K562 (cell line): ENCODE measurements around the gene INO80E. TPM values are rescaled to one million over a fixed set of nuclear protein-coding genes. Genes with fewer than 3 reads are reported as not detected.

ENCODE experiments used
- CEBPG ChIP-seq, 3 experiments: fragments of 200-800 bp in 1 of 3; sonication (Bioruptor generic) in 1 of 3; sonication (generic) in 1 of 3; formaldehyde crosslinking in 1 of 3; IDR thresholded peaks in 2 of 3; conservative IDR thresholded peaks in 1 of 3; 2 replicates each; pipeline versions ENCODE4 v1.6.1 to v1.8.0; 2016 to 2022; ENCODE audit warnings: missing compliant biosample characterization in 2 of 3, missing genetic modification characterization in 2 of 3, mild to moderate bottlenecking in 1 of 3, missing genetic modification reagents in 1 of 3
- EZH2 ChIP-seq: IDR thresholded peaks from 2 replicates; pipeline ENCODE4 v1.6.1; 2012; ENCODE audit warnings: low read depth, mild to moderate bottlenecking, inconsistent platforms, low read length, borderline replicate concordance
- HMG20A ChIP-seq: fragments of 450-650 bp; formaldehyde crosslinking; conservative IDR thresholded peaks from 2 replicates; pipeline ENCODE4 v1.4.0; 2020; ENCODE audit warnings: mild to moderate bottlenecking, mixed read lengths
- HMGN3 ChIP-seq: IDR thresholded peaks from 2 replicates; pipeline ENCODE4 v1.6.1; 2011; ENCODE audit warnings: borderline replicate concordance, low read depth, mild to moderate bottlenecking, mixed read lengths, low read length; ENCODE audit not compliant: insufficient read length; ENCODE audit errors: extremely low read depth
- LEF1 ChIP-seq: fragments of 450-650 bp; IDR thresholded peaks from 2 replicates; pipeline ENCODE4 v1.6.1; 2016; ENCODE audit warnings: mild to moderate bottlenecking
- NRF1 ChIP-seq, 2 experiments: fragments of 450-650 bp; IDR thresholded peaks in 1 of 2; conservative IDR thresholded peaks in 1 of 2; 2 replicates each; pipeline ENCODE4 v1.6.1; 2014; ENCODE audit warnings: mild to moderate bottlenecking in 2 of 2
- NUFIP1 ChIP-seq: fragments of 450-650 bp; IDR thresholded peaks from 2 replicates; pipeline ENCODE4 v1.6.1; 2018; ENCODE audit not compliant: partially characterized antibody
- RAD51 ChIP-seq: fragments of 450-650 bp; IDR thresholded peaks from 2 replicates; pipeline ENCODE4 v1.7.1; 2016; ENCODE audit warnings: low read depth, mild to moderate bottlenecking, borderline replicate concordance
- RNF2 ChIP-seq: sonication (generic); IDR thresholded peaks from 2 replicates; pipeline ENCODE4 v1.6.1; 2016
- RNF219 ChIP-seq: fragments of 250-450 bp; sonication (Bioruptor Pico); IDR thresholded peaks from 2 replicates; pipeline ENCODE4 v1.5.0; 2022; ENCODE audit warnings: mild to moderate bottlenecking
- SMARCA4 ChIP-seq: fragments of 450-650 bp; IDR thresholded peaks from 2 replicates; pipeline ENCODE4 v1.6.1; 2016
- SRSF1 ChIP-seq: fragments of 200-400 bp; formaldehyde crosslinking; IDR thresholded peaks from 2 replicates; pipeline ENCODE4 v1.6.1; 2017; ENCODE audit warnings: mild to moderate bottlenecking, low read depth, low read length, moderate library complexity
- TFAM ChIP-seq: fragments of 250-450 bp; sonication (Bioruptor Pico); conservative IDR thresholded peaks from 2 replicates; pipeline ENCODE4 v1.5.0; 2021; ENCODE audit warnings: mild to moderate bottlenecking, moderate library complexity
- ZNF23 ChIP-seq: fragments of 250-450 bp; sonication (Bioruptor Pico); IDR thresholded peaks from 2 replicates; pipeline ENCODE4 v1.4.0; 2020; ENCODE audit warnings: mild to moderate bottlenecking
- ZNF408 ChIP-seq: fragments of 250-450 bp; sonication (Bioruptor Pico); IDR thresholded peaks from 2 replicates; pipeline ENCODE4 v1.4.0; 2020; ENCODE audit warnings: low read depth, mild to moderate bottlenecking, moderate library complexity
- polyA plus RNA-seq, 8 experiments: library from polyadenylated mRNA; depleted of rRNA in 4 of 8; stranded (reverse) in 5 of 8; unstranded in 3 of 8; fragments of >200 nt; fragmentation: Nextera tagmentation in 2 of 8; fragmentation: Illumina TruSeq in 1 of 8; extraction: Ambion mirVana in 2 of 8; extraction: Trizol in 1 of 8; gene quantifications; 2 replicates each; pipeline versions ENCODE4 v1.2.1 to v1.2.3, GENCODE V29; 2011 to 2014; ENCODE audit warnings: inconsistent platforms in 1 of 8, missing spikeins in 1 of 8
- total RNA-seq, 7 experiments: library from RNA; depleted of rRNA in 6 of 7; stranded (reverse); fragments of >200 nt in 6 of 7; fragmentation: Illumina TruSeq in 2 of 7; extraction: Trizol in 2 of 7; gene quantifications; 2 replicates each; pipeline versions ENCODE4 v1.2.1 to v1.2.3, GENCODE V29; 2011 to 2021; ENCODE audit warnings: low replicate concordance in 1 of 7
- TF ChIP-seq, protein P1 (sequence below): fragments of 450-650 bp; formaldehyde crosslinking; IDR thresholded peaks from 2 replicates; pipeline ENCODE4 v1.4.0; 2020; ENCODE audit warnings: mild to moderate bottlenecking
- TF ChIP-seq, protein P2 (sequence below): fragments of 250-450 bp; sonication (Bioruptor Pico); IDR thresholded peaks from 2 replicates; pipeline ENCODE4 v1.9.0; 2021; ENCODE audit warnings: mild to moderate bottlenecking, inconsistent platforms
- TF ChIP-seq, protein P3 (sequence below): fragments of 450-650 bp; formaldehyde crosslinking; IDR thresholded peaks from 2 replicates; pipeline ENCODE4 v1.4.0; 2020; ENCODE audit warnings: mild to moderate bottlenecking, moderate library complexity
- TF ChIP-seq, protein P4 (sequence below), 2 experiments: fragments of 450-650 bp; conservative IDR thresholded peaks; 2 replicates each; pipeline ENCODE4 v1.6.1; 2017; ENCODE audit warnings: mild to moderate bottlenecking in 2 of 2, moderate library complexity in 2 of 2

Gene INO80E
- total and polyA plus RNA-seq, 9 of the 15 experiments (the other 6 are each of a cell fraction or from before 2014, with no cell fraction given): 0.31 to 102 (median 49.3) TPM

DNA sequence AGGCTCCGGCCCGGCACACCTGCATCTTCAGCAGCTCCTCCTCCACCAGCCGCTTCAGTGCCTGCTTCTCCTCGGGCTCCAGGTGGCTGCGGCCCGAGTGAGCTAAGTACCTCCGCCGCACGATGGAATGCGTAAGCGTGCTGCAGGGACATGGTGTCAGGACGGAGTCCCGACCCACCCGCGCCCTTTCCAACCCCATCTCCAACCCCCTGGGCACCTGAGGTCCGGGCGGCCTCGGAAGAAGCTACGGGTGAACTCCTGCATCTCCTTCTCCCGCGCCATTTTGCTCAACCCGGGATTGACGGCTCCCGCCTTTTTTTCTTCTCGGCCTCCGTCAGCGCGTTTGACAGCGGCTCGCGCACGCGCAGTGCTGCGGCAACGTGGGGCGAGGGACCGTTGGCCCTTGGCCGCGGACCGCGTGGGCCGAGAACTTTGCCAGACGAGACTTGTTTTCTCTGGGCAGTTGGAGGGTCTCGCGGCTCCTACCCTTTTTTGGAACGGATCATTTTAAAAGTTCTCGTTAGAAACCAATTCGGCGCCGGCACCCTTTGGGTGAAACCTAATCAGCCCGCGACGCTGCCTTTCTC is 624 bp upstream of the INO80E start, which contains the start of gene HIRIP3 (continued):
- TF ChIP-seq TFAM (CRISPR knock-in tag) (no peak), EZH2 (no peak), SRSF1 (no peak), RAD51 (no peak), SMARCA4 (no peak), LEF1 (no peak), CEBPG (CRISPR knock-in tag; IDR thresholded peaks at IDR 0.05) (no peak), CEBPG (tag; conservative IDR thresholded peaks at IDR 0.05 in 1 of 2, IDR thresholded peaks at IDR 0.05 in 1 of 2) (0 out of 4 replicates have a peak, but pooled peaks of 1 of the 2 experiments have one; percentile 20), ZNF408 (no peak), RNF2 (peak; percentile 58; the same call in 1 of the 2 replicates), HMG20A (no peak), HMGN3 (peak; percentile 48), RNF219 (CRISPR knock-in tag) (no peak), ZNF23 (CRISPR knock-in tag) (no peak), NUFIP1 (no peak), NRF1 (conservative IDR thresholded peaks at IDR 0.05 in 1 of 2, IDR thresholded peaks at IDR 0.05 in 1 of 2) (peak; percentile 97 to 98)
- TF ChIP-seq, protein P1, sequence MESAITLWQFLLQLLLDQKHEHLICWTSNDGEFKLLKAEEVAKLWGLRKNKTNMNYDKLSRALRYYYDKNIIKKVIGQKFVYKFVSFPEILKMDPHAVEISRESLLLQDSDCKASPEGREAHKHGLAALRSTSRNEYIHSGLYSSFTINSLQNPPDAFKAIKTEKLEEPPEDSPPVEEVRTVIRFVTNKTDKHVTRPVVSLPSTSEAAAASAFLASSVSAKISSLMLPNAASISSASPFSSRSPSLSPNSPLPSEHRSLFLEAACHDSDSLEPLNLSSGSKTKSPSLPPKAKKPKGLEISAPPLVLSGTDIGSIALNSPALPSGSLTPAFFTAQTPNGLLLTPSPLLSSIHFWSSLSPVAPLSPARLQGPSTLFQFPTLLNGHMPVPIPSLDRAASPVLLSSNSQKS (CRISPR knock-in tag): no peak
- TF ChIP-seq, protein P2, sequence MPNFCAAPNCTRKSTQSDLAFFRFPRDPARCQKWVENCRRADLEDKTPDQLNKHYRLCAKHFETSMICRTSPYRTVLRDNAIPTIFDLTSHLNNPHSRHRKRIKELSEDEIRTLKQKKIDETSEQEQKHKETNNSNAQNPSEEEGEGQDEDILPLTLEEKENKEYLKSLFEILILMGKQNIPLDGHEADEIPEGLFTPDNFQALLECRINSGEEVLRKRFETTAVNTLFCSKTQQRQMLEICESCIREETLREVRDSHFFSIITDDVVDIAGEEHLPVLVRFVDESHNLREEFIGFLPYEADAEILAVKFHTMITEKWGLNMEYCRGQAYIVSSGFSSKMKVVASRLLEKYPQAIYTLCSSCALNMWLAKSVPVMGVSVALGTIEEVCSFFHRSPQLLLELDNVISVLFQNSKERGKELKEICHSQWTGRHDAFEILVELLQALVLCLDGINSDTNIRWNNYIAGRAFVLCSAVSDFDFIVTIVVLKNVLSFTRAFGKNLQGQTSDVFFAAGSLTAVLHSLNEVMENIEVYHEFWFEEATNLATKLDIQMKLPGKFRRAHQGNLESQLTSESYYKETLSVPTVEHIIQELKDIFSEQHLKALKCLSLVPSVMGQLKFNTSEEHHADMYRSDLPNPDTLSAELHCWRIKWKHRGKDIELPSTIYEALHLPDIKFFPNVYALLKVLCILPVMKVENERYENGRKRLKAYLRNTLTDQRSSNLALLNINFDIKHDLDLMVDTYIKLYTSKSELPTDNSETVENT (CRISPR knock-in tag): 0 out of 2 replicates have a peak, but pooled peaks have one; percentile 35
- TF ChIP-seq, protein P3, sequence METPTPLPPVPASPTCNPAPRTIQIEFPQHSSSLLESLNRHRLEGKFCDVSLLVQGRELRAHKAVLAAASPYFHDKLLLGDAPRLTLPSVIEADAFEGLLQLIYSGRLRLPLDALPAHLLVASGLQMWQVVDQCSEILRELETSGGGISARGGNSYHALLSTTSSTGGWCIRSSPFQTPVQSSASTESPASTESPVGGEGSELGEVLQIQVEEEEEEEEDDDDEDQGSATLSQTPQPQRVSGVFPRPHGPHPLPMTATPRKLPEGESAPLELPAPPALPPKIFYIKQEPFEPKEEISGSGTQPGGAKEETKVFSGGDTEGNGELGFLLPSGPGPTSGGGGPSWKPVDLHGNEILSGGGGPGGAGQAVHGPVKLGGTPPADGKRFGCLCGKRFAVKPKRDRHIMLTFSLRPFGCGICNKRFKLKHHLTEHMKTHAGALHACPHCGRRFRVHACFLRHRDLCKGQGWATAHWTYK (CRISPR knock-in tag): no peak
- TF ChIP-seq, protein P4, sequence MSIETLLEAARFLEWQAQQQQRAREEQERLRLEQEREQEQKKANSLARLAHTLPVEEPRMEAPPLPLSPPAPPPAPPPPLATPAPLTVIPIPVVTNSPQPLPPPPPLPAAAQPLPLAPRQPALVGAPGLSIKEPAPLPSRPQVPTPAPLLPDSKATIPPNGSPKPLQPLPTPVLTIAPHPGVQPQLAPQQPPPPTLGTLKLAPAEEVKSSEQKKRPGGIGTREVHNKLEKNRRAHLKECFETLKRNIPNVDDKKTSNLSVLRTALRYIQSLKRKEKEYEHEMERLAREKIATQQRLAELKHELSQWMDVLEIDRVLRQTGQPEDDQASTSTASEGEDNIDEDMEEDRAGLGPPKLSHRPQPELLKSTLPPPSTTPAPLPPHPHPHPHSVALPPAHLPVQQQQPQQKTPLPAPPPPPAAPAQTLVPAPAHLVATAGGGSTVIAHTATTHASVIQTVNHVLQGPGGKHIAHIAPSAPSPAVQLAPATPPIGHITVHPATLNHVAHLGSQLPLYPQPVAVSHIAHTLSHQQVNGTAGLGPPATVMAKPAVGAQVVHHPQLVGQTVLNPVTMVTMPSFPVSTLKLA (conservative IDR thresholded peaks at IDR 0.05): peak; percentile 94 to 95
